GM12878 (cell line): Measurements from ENCODE around the gene ETV1. TPM values are rescaled to one million over a fixed set of nuclear protein-coding genes. Genes with fewer than 3 reads are reported as not detected.

Experiments used
- ATAC-seq: fragments of 200-7000 bp; cut with Tn5 transposase; 3 replicates; pipeline ENCODE4 v1.9.1; 2020; ENCODE audit warnings: mild to moderate bottlenecking, moderate library complexity
- BruUV-seq: library from RNA; stranded (reverse); fragments of 400-500 nt; replicated peaks from 2 replicates; lab custom pipeline; 2021; lab: Mats Ljungman, UMichigan
- CTCF ChIA-PET: fragments of 300-600 bp; sonication (Branson Sonifier 250); formaldehyde crosslinking; extraction: SDS; loops from one replicate; lab custom pipeline; 2021; ENCODE audit warnings: inconsistent platforms; lab: Yijun Ruan, JAX
- POLR2A ChIA-PET: fragments of 350-600 bp; formaldehyde crosslinking; extraction: SDS; loops from one replicate; lab custom pipeline; 2021; ENCODE audit warnings: inconsistent platforms; lab: Charles Lee
- RAD21 ChIA-PET: fragments of 300-600 bp; sonication (Branson Sonifier 250); formaldehyde crosslinking; loops from one replicate; lab custom pipeline; 2023; ENCODE audit warnings: antibody characterized with exemption; ENCODE audit not compliant: unreplicated experiment; lab: Charles Lee
- SMC1A ChIA-PET: fragments of 300-600 bp; sonication (Branson Sonifier 250); formaldehyde crosslinking; loops from one replicate; lab custom pipeline; 2023; ENCODE audit not compliant: unreplicated experiment, uncharacterized antibody; lab: Charles Lee
- DNase-seq: peaks from one replicate; pipeline ENCODE4 v3.0.0-alpha.2; 2011; ENCODE audit warnings: low read depth, low spot score
- FAIRE-seq: peaks from 3 replicates; lab custom pipeline; 2011; peaks lifted over from hg19 to GRCh38; lab: Jason Lieb, UNC
- H2AFZ ChIP-seq: 2 replicates; pipeline ENCODE4 v1.6.0; 2011; ENCODE audit warnings: low read depth, low read length, control low read depth; ENCODE audit not compliant: control insufficient read depth
- H3K27ac ChIP-seq: 2 replicates; pipeline ENCODE4 v1.5.1; 2011; ENCODE audit warnings: control low read depth; ENCODE audit not compliant: control insufficient read depth, insufficient read depth
- H3K27me3 ChIP-seq, 2 experiments: replicated peaks in 1 of 2; 2 replicates each; pipeline versions ENCODE4 v1.6.0 to v1.6.1; 2011; ENCODE audit warnings: low read length in 1 of 2; ENCODE audit not compliant: control insufficient read depth in 2 of 2, insufficient read depth in 2 of 2
- H3K36me3 ChIP-seq, 2 experiments: 2 replicates each; pipeline ENCODE4 v1.5.1; 2011; ENCODE audit warnings: low read length in 1 of 2; ENCODE audit not compliant: control insufficient read depth in 2 of 2, insufficient read depth in 2 of 2
- H3K4me1 ChIP-seq: 2 replicates; pipeline ENCODE4 v1.6.1; 2011; ENCODE audit warnings: mild to moderate bottlenecking, low read length, moderate library complexity, mixed read lengths; ENCODE audit not compliant: control insufficient read depth, insufficient read depth
- H3K4me2 ChIP-seq: 2 replicates; pipeline ENCODE4 v1.6.0; 2011; ENCODE audit warnings: control low read depth; ENCODE audit not compliant: control insufficient read depth, insufficient read depth
- H3K4me3 ChIP-seq: fragments of 200-600 bp; sonication (generic); 2 replicates; pipeline ENCODE4 v1.5.1; 2016
- H3K79me2 ChIP-seq: 2 replicates; pipeline ENCODE4 v1.6.0; 2011; ENCODE audit warnings: low read length; ENCODE audit not compliant: control insufficient read depth, insufficient read depth
- H3K9ac ChIP-seq: 2 replicates; pipeline ENCODE4 v1.8.0; 2011; ENCODE audit warnings: low read length, control low read depth, mixed read lengths; ENCODE audit not compliant: control insufficient read depth, insufficient read depth
- H3K9me3 ChIP-seq: replicated peaks from 3 replicates; pipeline ENCODE4 v1.5.1; 2011; ENCODE audit warnings: mild to moderate bottlenecking, low read length; ENCODE audit not compliant: control insufficient read depth, insufficient read depth
- H4K20me1 ChIP-seq: 2 replicates; pipeline ENCODE4 v1.6.0; 2011; ENCODE audit not compliant: control insufficient read depth, insufficient read depth
- CBFB ChIP-seq: IDR thresholded peaks from 2 replicates; pipeline ENCODE4 v1.6.1; 2016; ENCODE audit warnings: antibody characterized with exemption, low read depth
- IRF5 ChIP-seq: fragments of 450-650 bp; IDR thresholded peaks from 2 replicates; pipeline ENCODE4 v1.6.1; 2017; ENCODE audit warnings: borderline replicate concordance
- MAX ChIP-seq: IDR thresholded peaks from 2 replicates; pipeline ENCODE4 v1.6.1; 2012; ENCODE audit warnings: low read depth, low read length, improper control_type of control experiment
- NR2C2 ChIP-seq: IDR thresholded peaks from 2 replicates; pipeline ENCODE4 v1.6.1; 2011; ENCODE audit warnings: borderline replicate concordance, low read depth; ENCODE audit not compliant: control insufficient read depth, insufficient read length
- RELB ChIP-seq: fragments of 450-650 bp; IDR thresholded peaks from 2 replicates; pipeline ENCODE4 v1.6.1; 2017; ENCODE audit warnings: low read depth, mild to moderate bottlenecking, moderate library complexity
- WRNIP1 ChIP-seq: IDR thresholded peaks from 2 replicates; pipeline ENCODE4 v1.6.1; 2011; ENCODE audit warnings: low read depth, low read length, improper control_type of control experiment, borderline replicate concordance
- YY1 ChIP-seq: IDR thresholded peaks from 2 replicates; pipeline ENCODE4 v1.6.1; 2011; ENCODE audit warnings: low read depth, mild to moderate bottlenecking, low read length
- WGBS: methylation state at CpG from one replicate; pipeline ENCODE4 v1.1.6; 2016; ENCODE audit warnings: low lambda C conversion rate; ENCODE audit not compliant: insufficient replicate concordance, insufficient coverage; ENCODE audit errors: missing lambda C conversion rate; 5-methylcytosine and 5-hydroxymethylcytosine counted together
- in situ Hi-C: fragments of 300-500 bp; cut with MboI; formaldehyde crosslinking; loops from 9 replicates; pipeline ENCODE4 v1.14.3; 2018; ENCODE audit warnings: mixed read lengths
- intact Hi-C: fragments of 100-400 bp; cut with micrococcal nuclease; formaldehyde crosslinking; loops from one replicate; pipeline ENCODE4 v1.14.2; 2022; ENCODE audit not compliant: unreplicated experiment
- polyA plus RNA-seq, 11 experiments: library from polyadenylated mRNA; depleted of rRNA in 4 of 11; unstranded in 6 of 11; stranded (reverse) in 5 of 11; fragments of >200 nt; fragmentation: Nextera tagmentation in 4 of 11; fragmentation: Illumina TruSeq in 1 of 11; extraction: Ambion mirVana in 4 of 11; extraction: Trizol in 1 of 11; gene quantifications; 1 replicate in 1 of 11; 2 replicates in 10 of 11; pipeline versions ENCODE4 v1.2.1 to v1.2.3, GENCODE V29; 2011 to 2016; ENCODE audit warnings: inconsistent platforms in 2 of 11, missing spikeins in 2 of 11, low read depth in 1 of 11
- total RNA-seq, 4 experiments: library from RNA; depleted of rRNA in 3 of 4; stranded (reverse); fragments of >200 nt in 3 of 4; fragmentation: Illumina TruSeq in 1 of 4; extraction: Trizol in 1 of 4; gene quantifications; 2 replicates each; pipeline versions ENCODE4 v1.2.1 to v1.2.3, GENCODE V29; 2013 to 2021

The ETV1 gene
- total and polyA plus RNA-seq, 10 of the 15 experiments (the other 5 are each of a cell fraction or from before 2014, with no cell fraction given): 0.03 to 9.3 (median 0.16) TPM; not detected in 4

- ChIA-PET CTCF (interaction anchor here (0.6 kb wide), 1 partner anchor 14 kb away, joined by 3 read pairs; no protein-coding TSS in a partner anchor), SMC1A (interaction anchor here (1.5 kb wide), 1 partner anchor 14 kb away, joined by 3 read pairs; no protein-coding TSS in a partner anchor), POLR2A (no interaction called here), RAD21 (no interaction called here)
- 15% methylated on average over 2 of the region's 2 CpGs for WGBS
- H3K79me2 ChIP-seq: no peaks in the 10 kb centered on the region
- in situ Hi-C loops (no loop called here), intact Hi-C loops (no loop called here)
- H3K27ac ChIP-seq: no peak overlapping the region
- H2AFZ ChIP-seq: no peak overlapping the region
- FAIRE-seq (no peak), ATAC-seq (no peak), DNase-seq (no peak)
- H3K4me3 ChIP-seq: no peak overlapping the region
- no peak overlapping the region for H3K4me2 ChIP-seq
- H3K9me3 ChIP-seq: no peaks in the 10 kb centered on the region
- TF ChIP-seq MAX (no peak), NR2C2 (no peak), YY1 (no peak), RELB (no peak), WRNIP1 (no peak), CBFB (no peak), IRF5 (no peak)
- no TSS peak for BruUV-seq
- H3K27me3 ChIP-seq: no peaks in the 10 kb centered on the region
- no peak overlapping the region for H3K9ac ChIP-seq
- H3K36me3 ChIP-seq: no peaks in the 10 kb centered on the region
- H3K4me1 ChIP-seq: no peaks in the 10 kb centered on the region
- no peaks in the 10 kb centered on the region for H4K20me1 ChIP-seq
These were observed 40.0 kb downstream of the ETV1 start for GRCh38 chr7:13949445-13949844.
